ENCODE results near the gene FBXO36. TPM values are rescaled to one million over a fixed set of nuclear protein-coding genes. Genes with fewer than 3 reads are reported as not detected.

The FBXO36 gene
- total RNA-seq, 1 experiment from 2014 or later: 3.0 TPM

GRCh38 chr2:229945975-229946374, 23.7 kb downstream of the FBXO36 start:
- H3K4ac ChIP-seq (ENCODE audit: low read depth, low read length): no peak overlapping the region
- H2BK15ac ChIP-seq (ENCODE audit: low read depth, low read length): no peak overlapping the region
- H2AK5ac ChIP-seq (ENCODE audit: insufficient read length, low read length): no peak overlapping the region
- H3K27ac Mint-ChIP-seq: peak overlapping the region in 1 of 3 experiments; percentile 17; a peak in 2 of 7 replicates
- H3K4me3 Mint-ChIP-seq: no peak overlapping the region
- no peaks in the 10 kb centered on the region; the same call in 1 of the 2 replicates for H3K4me1 ChIP-seq (ENCODE audit: insufficient read depth, low read length)
- H3K9ac ChIP-seq (ENCODE audit: extremely low read depth, insufficient read length, low read length): no peak overlapping the region
- no peaks in the 10 kb centered on the region for H3K79me2 ChIP-seq (ENCODE audit: insufficient read depth, low read length)
- no peak for TF ChIP-seq CTCF (conservative IDR thresholded peaks at IDR 0.05)
- no peak overlapping the region for H2BK12ac ChIP-seq (ENCODE audit: insufficient read length, low read depth, low read length)
- H3K27me3 Mint-ChIP-seq (ENCODE audit: low read depth): no peaks in the 10 kb centered on the region
- H4K8ac ChIP-seq (replicated peaks; ENCODE audit: insufficient read length, low read depth, low read length): no peak overlapping the region
- no peaks in the 10 kb centered on the region for H3K9me3 ChIP-seq (ENCODE audit: control insufficient read depth, low read depth, low read length)
- no peaks in the 10 kb centered on the region for H3K27me3 ChIP-seq (ENCODE audit: insufficient read depth, low read length)
- H2BK20ac ChIP-seq (ENCODE audit: low read depth, low read length, poor library complexity, severe bottlenecking): no peak overlapping the region
- no peak overlapping the region for H3K56ac ChIP-seq (ENCODE audit: insufficient read length, low read depth, low read length)
- no peaks in the 10 kb centered on the region; a peak in 1 of 5 replicates for H3K9me3 Mint-ChIP-seq
- no peak for DNase-seq
- H3K27ac ChIP-seq (ENCODE audit: insufficient read length, low read depth, low read length): no peak overlapping the region
- H3K4me2 ChIP-seq (ENCODE audit: insufficient read depth, insufficient read length, low read length): no peak overlapping the region
- H3K18ac ChIP-seq (ENCODE audit: insufficient read length, low read depth, low read length): no peak overlapping the region
- no peak overlapping the region for H3T11ph ChIP-seq (ENCODE audit: low read length)
- peaks cover 2 to 8% (median 5%) of the 10 kb centered on the region in 3 experiments; a peak in 5 of 7 replicates for H3K36me3 Mint-ChIP-seq (ENCODE audit: insufficient read depth in 1 of 3, low read depth in 3 of 3)
- H3K4me1 Mint-ChIP-seq: peaks cover 6 to 13% of the 10 kb centered on the region in 2 experiments
- no peaks in the 10 kb centered on the region for H4K20me1 ChIP-seq (ENCODE audit: control insufficient read depth, insufficient read depth, insufficient read length)
- H3K23me2 ChIP-seq (ENCODE audit: insufficient read length, low read depth, low read length, poor library complexity, severe bottlenecking): no peaks in the 10 kb centered on the region
- no peak overlapping the region for H3K23ac ChIP-seq (ENCODE audit: insufficient read length, low read depth, low read length)
- no peak overlapping the region for H4K91ac ChIP-seq (ENCODE audit: insufficient read length, low read depth, low read length)
- no peak overlapping the region for H2BK120ac ChIP-seq (ENCODE audit: low read depth, low read length, poor library complexity, severe bottlenecking)
- H2AFZ ChIP-seq (ENCODE audit: low read length): no peak overlapping the region
- no peak overlapping the region for H2BK5ac ChIP-seq (ENCODE audit: insufficient read length, low read length)
- no peak overlapping the region for H3K14ac ChIP-seq (ENCODE audit: insufficient read depth, low read length)
- no peak overlapping the region for H4K5ac ChIP-seq (ENCODE audit: insufficient read length, low read depth, low read length)
- WGBS (ENCODE audit: extremely low coverage, insufficient read length, low lambda C conversion rate): no CpG with 5 or more reads among the region's 8 CpGs
- no peaks in the 10 kb centered on the region for H3K79me1 ChIP-seq (ENCODE audit: insufficient read depth, low read depth, low read length, poor library complexity, severe bottlenecking)

All from H9 (cell line).